Activated CD8-positive, alpha-beta memory T cell treated with anti-CD3 and anti-CD28 coated beads, Interleukin-2, amount 50 U/mL, for 24 hours (primary cell): ENCODE measurements around the gene MMP24.

ENCODE experiments used
- DNase-seq: peaks from one replicate; pipeline ENCODE4 v3.0.0-alpha.2; 2020; ENCODE audit errors: extremely low read depth

MMP24 gene

GRCh38 chr20:35279040-35279439, 52.5 kb downstream of the MMP24 start:
- no peak for DNase-seq

GRCh38 chr20:35279533-35280174, 53.2 kb downstream of the MMP24 start:
- DNase-seq, result no peak

DNA sequence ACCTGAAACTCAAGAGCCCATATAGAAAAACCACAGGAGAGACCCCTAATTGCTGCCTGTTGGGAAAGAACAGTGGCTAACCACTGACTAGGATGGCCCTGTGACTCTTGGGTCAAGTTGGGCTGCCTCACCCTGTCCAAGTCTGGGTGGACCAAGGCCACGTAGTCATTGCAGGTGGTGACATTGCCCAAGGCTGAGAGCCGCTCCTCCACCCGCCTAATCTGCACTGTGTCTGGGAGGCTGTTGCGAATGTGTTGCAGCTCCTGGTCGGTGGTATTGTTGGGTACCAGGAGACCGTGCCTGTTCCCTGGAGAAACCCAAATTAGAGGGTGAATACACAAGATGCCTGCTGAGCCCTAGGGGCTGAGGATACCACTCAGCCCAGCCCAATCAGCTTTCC, 54.0 kb downstream of the MMP24 start:
- no peak for DNase-seq

GRCh38 chr20:35281506-35282101, 55.1 kb downstream of the MMP24 start:
- no peak for DNase-seq

DNA sequence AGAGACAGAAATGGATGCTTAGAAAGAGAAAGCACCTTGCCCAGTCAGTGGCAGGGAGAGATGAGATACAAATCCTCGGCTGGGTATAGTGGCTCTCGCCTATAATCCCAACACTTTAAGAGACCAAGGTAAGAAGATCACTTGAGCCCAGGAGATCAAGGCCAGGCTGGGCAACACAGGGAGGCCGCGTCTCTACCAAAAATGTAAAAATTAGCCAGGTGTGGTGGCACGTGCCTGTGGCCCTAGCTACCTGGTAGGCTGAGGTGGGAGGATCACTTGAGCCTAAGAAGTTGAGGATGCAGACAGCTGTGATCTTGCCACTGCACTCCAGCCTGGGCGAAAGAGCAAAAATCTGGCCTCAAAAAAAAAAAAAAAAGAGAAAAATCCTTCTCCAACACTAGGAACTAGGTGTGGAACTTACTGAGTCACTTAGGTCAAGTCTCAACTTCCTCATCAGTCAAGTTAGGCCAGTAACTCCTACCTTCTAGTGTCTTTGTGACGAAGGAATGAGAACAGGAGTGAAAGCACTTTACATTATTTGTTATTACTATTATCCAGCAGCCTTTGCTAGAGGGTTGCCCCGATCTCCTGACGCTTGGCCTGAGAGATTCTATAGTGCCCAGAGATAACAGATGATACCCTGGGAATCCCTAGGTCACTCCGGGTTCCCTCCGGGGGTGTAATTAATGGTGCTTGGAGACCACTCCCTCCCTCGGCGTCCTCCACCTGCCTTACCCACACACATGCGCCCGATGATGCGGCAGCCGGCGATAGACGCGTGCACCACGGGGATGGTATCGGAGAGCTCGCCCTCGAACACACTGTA, 57.2 kb downstream of the MMP24 start:
- no peak for DNase-seq

DNA sequence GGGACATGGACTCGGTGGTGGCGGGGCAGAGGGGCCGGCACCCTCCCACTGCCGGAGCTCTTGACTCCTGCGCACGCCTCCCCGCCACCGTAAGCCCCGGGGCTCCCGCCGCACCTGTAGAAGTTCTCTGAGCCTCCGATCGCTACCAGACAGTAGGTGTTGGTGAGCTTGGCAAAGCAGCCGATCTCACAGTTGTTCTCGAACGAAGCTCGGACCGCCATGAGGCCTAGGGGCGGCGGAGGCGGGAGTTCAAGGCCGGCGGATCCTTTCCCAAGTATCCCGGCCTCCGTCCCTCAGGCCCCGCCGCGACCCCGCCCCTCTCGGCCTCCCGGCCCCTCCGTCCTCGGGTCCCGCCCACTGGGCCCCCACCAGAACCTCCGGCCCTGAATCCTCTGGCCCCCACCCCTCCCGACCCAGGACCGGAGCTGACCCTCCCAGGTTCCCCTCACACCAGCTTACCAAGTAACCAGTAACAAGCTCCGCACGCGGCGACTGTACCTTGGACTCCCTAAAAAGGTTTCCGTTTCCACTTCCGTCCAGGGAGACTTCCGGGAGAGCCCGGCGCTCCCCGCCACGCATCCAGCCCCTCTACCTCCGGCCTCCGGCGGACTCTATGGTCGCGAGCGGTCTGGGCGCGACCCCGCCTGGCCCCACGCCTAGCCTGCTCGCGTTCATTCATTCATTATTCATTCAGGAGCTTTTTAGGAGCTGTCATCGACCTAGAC, 57.9 kb downstream of the MMP24 start, which contains the start of gene EIF6:
Gene EIF6 (minus strand): TSS at position 506 of the 725 bp plus-strand sequence. CDS start 285 bp downstream, at position 221.
- peak; percentile 63 for DNase-seq

DNA sequence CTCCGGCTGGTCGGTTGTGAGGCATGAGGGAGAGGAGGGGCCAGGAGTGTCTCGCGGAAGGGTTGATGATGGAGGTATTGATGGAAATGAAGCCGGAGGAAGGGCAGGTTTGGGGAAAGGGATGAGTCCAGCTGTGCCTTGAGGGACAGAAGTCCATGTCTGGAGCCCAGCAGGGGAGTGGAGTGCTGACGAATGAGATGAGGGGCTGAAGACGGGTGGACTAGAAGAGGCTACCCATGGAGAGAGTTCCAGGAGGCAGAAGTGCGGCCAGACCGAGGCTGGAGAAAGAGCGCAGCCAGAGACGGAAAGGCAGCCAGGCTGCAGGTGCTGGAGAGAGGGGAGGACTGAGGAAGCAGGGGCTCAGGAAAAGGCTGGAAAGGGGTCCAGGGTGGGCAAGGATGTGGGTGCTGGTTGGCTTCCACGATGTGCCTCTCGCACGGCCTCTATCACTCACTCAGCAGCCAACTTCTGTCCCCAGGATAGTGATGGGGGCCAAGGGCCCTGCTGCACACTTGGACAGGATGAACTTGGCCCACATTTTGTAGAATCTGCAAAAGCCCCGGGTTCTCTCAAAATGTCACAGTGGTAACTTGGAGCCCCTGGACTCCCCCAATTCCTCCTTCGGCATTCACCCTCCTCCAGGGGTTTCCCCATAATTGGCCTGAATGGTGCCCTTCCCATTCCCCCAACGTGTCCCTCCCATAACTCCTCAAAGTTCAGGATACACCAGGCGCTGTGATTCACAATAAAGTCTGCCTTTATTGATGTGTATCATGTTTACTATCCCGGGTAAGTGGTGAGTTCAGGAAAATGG, 58.7 kb downstream of the MMP24 start:
- DNase-seq, result no peak

DNA sequence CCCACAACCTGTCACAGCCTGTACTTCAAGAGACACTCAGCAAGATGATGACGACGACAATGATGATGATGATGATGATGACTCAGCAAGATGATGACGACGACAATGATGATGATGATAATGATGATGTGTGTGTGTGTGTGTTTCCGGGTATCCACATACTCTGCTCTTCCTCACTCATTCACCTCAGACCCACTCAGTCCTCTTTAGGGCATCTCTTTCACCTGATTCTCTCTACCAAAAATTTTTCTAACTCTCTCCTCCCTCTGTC, 59.3 kb downstream of the MMP24 start:
- no peak for DNase-seq

DNA sequence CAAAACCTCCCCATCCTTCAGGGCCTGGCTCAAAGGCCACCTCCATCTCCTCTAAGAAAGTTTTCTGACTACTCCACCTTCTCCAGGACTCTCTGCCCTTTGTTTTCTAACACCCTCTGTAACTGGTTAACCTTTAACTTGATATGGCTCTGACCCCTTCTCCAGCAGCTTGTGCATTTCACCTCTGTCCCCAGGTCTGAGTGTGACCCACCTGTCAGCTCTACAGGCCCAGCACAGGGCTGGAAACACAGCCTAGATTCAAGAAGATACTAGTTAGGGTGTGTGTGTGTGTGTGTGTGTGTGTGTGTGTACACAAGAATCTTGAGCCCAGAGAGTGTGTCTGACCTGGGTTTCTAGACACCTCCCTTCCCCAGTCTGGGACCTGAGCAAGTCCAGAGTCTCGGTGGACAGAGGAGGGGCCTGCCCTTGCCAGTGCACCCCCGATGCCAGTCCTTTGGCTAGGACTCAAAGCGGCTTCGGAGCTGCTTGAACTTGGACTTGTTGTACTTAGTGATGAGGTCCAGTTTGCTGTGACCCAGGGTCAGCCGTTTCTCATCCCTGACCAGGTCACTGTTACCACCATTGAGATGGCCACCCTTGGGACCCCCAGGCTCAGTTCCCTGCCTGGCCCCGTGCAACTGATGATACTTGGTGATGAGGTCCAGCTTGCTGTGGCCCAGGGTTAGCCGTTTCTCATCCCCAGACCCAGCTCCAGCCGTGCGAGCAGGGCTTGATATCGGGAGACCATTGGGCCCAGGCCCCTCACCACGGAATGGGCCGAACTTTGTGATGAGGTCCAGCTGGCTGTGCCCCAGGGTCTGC, 59.8 kb downstream of the MMP24 start:
- DNase-seq, result no peak

GRCh38 chr20:35286899-35287508, 60.5 kb downstream of the MMP24 start:
- DNase-seq, result no peak

DNA sequence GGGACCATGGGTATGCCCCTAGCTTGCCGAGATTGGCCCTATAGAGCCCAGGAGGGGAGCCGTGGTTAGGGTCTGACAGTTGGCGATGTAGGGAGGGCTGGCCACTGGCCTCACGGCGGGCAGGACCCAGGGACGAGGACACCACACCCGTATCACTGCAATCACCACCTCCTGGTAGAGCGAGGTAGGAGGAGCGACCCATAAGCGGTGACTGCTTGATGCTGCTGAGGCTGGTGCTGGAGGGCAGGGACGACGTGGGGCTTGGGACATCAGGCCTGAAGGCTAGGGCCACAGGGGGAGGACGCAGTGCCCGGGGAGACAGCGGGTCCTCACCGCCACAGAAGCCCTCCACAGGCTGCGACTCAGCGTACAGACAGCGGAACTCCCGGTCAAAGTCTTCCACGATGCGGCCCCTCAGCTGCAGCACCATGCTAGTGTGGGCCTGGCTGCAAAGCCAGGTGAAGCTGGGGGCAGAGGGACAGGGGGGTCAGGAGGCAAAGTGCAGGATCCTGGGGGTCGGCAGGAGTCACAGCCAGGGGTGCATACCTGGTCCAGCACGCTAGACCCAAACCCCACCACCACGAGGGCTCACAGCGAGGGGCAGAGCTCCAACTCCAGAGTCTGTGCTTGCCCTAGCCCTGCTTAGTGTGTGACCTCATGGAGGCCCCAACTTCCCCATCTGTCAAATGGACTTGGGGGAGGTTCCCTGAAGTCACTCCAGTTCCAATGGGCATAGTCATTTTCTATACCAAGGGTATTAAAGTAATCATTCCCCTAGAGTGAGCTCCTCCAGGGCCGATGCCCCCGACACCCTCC, 61.2 kb downstream of the MMP24 start:
- DNase-seq, result no peak

DNA sequence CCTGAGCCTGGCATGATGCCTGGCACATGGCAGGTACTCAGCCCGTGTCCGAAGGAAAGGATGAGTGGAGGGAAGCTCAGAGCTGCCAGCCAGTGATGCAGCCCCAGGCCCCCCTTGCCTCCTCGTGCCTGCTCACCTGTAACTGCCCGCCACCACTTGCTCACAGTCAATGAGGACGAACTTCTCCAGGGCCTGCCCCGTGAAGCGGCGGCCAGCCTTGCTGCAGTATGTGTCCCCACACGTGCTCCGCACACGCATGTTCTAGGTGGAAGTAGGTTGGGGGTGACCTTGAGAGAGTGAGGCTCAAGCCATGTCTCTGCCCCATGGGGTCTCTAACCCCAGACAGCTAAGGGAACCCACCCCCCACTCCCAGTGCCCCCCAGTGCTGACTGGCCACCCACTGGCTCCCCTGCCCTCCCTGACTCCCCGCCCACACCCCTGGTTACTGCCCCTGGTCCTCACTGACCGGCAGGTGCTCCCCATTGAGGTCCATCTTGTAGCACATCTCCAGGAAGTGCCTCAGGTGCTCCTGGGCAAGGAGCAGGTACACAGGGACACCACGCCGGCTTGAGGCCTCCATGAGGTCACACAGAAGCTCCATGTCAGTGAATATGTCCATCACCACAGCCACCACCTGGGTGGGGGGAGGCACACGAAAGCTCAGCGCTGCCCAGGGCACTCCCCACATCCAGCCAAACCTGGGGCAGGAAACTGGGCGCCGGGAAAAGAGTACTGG, 62.0 kb downstream of the MMP24 start:
- DNase-seq, result no peak

DNA sequence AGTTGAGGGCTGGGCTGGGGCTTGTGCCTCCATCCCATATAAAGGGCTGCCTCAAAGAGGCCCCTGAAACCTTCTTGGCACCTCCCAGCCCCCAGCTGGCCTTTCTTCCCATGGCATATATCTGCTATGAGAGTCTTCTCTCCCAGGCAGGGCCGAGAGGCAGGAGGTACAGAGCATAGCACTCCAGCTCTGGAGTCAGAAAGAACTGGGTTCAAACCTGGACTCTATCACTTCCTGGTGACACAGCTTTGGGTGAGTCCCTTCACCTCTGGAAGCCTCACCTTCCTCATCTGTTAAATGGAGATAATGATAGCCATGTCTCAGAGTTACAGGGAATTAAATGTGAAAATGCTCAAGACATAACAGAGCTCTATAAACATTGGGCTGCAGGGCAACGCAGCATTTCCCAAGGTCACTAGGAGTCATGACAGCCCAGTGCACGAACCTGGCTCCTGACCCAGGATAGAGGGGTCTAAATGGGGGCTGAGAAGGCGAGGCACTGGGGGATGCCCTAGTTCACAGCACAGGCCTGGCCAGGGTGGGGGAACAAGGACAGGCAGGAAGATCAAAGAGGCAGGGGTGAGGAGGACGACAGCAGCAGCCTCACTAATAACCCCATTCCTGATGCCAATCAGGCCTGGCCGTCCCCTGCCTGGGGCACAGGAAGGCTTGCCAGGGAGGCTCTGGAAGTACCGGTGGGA, 63.8 kb downstream of the MMP24 start:
- DNase-seq, result no peak

DNA sequence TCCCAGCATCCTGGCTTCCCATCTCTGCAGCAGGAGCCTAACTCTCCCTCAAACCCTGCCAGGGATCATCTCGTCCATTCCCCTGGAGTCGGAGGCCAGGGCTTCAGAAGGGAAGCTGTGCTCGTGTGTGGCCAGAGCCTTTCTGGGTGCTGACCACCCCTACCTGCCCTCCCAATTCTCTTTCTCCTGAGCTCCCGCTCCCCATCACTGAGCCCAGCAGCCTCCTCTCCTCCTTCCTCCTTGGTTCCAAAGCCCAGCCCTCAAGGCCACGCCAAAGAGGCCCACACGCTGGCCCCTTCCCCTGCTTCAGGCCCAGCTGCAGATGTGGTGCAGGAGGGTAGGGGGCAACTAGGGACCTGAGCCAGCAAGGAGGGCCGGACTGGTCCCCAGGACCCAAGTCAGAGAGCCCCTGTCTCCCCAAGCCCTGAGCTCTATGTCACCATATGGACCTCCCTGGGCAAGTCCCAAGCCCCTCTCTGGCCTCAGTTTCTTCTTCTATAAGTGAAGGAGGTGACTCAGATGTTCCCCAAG, 64.5 kb downstream of the MMP24 start:
- no peak for DNase-seq

DNA sequence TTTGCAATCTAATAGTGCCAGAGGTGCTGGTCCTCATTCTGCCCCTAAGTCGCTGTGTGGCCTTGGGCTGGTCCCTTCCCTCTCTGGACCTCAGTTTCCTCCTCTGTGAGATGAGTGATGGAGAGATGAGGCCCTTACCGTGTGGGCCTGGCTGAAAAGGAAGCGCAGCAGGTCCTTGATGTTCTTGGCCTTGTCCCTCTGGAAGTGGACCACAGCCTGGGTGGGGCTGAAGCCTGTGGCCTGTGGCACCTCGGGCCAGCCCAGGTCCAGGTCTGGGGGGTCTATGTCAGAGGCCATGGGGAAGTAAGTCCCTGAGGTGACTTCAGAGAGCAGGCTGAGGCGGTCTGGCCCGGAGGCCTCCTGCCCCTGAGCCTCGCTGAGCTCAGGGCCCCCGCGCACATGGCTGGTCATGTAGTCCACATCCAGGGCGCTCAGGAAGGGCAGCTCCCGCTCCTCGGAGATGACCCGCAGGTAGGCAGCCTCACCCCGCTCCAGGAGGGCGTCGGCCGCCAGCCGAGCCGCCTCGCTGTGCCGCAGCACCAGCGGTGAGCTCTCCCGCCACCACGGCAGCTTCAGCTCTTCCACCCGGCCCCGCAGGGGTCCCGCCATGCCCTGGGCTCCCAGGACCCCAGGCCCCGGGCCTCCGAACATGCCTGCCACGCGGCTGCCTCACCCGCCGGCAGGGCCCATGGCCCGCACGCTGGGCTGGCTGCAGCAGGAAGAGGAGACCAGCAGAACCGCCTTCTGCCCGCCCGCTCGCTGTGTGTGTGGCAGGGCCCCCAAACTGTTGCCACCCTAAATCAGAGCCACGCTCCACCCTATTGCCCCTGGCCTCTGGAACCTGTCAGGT, 65.4 kb downstream of the MMP24 start, which contains the start of gene FAM83C:
Gene FAM83C (minus strand): TSS at position 772 of the 850 bp plus-strand sequence. CDS start 121 bp downstream, at position 651.
- DNase-seq, result no peak

- no peak for DNase-seq
Observed at GRCh38 chr20:35292504-35293285, 66.2 kb downstream of the MMP24 start.
